ENCODE measurements around the gene CLINT1.
"Not testable (repeated sequence)": the region's sequence is repeated elsewhere in the genome, so short reads cannot be mapped to it uniquely, and the experiment has no call there.

The CLINT1 gene

DNA sequence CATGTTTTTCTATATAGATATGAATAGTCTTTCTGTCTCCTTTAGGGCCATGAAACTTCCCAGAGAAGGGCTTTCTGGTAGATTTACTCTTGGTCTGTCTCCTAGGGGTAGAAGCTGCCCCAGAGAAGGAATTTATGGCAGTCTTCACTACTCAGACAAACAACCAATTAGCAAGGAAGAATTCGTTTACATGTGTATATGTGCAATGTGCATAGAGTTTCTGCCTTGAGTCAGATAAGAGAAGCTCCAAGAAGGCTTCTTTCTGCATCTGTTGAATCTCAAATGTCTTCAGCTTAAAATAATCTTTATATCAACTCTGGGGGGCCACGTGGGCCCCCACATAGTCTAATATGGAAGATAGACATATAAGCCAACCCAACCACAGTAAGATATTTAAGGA lies 7.6 kb upstream of the CLINT1 start:
- no peak for DNase-seq

DNA sequence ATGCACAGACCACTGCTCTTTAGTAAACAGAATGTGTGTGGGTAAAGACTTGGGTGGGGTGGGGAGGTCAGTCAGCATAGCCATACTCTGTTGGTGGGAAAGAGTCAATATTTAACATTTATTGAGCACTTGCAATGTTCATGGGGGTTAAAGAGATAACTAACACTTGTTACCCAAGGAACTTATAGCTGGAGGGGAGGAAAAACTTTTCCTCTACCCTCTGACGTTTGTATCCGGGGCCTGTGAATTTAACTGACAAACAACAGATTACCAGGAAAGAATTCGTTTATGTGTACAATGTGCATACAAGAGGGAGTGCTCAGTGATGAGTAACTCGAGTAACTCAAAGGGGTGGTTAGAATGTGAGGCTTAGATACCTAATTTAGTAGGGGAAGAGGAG lies 6.8 kb upstream of the CLINT1 start:
- no peak for DNase-seq

DNA sequence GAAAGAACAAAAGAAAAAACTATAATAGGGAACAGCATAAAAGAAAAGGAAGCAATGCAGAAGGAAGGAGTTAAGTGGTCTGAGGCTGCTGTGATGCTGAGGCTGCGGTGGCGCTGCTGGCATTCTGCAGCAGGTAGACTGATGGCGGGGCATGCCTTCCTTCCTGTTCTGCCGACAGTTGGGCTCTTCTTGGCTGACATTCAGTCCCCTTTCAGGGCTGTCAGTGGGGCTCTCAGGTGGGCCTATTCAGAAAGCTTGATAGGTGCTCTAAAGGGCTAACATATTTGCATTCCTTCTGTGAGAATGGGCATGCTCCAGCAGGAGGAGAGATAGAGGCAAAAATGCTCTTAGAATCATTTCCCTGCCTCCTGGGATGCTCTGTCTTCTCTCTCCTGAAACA lies 5.1 kb upstream of the CLINT1 start:
- no peak for DNase-seq

DNA sequence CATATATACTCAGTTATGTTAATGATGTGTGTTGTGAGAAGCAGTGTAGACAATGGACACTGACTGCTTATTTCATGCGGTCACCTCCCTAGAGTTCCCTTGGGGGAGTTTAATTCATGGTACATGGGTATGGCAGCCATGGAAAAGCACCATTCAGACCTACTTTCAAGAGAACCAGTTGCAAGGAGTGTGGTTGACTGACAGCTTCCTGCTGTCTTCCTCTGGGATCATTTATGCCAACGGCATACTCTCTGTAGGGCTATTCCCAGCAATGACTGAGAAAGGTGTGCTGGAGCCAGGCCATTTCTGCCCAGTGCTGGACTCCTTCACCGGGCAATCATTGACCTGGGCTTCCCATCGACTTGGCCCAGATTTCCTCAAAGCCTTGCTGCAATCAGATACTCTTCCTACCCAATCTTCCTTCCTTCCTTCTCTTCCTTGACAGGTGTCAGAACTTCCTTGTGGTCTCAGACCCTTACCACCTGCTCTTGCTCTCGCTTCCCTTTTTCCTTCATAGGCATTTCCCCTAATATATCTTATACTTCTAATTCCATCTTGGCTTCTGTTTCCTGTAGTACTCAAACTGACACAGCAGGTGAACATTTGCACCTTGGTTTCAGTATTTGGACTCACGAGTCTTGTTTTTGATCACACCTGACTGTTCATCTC lies 3.4 kb upstream of the CLINT1 start:
- DNase-seq = no peak

DNA sequence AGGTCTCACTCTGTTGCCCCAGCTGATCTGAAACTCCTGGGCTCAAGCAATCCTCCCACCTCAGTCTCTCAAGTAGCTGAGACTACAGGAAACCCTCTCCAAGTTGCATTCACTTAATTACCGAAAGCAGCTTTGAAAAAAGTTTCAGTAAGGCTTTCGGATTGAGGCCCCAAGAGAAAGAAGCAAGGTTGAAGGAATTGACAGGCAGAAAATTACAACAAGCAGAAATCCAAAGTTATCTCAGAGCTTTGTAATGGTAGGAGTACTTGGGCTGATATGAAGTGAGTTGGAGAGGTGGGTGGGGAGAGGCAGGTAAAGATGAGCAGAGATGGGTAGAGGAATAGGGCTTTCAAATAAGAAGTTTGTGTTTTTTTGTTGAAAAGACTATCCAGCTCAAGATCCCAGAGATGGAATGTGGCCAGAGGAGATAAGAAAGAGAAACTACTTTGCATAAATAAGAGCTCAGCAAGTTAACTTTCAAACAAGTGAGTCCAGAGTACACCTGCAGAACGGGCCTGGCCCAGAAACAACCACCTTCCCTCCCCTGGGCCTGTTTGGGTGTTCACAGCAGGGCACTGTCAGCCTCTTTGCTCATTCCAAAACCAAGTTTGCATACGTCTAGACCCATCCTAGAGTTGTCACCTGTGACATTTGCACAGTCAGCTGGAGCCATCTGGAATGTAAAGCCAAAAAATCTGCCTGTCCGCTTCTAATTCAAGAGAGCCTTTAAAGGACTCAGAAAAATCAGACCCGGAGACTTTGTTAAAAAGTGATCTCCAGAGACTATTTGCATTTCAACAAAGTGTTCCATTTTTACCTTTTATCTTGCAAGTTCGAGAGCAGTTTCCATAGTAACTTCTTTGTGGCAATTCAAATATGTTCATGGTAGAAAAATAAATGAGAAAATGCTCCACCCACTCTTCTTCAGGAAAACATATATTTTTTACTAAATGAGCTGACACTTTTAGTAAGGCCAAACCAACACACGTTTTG lies 2.2 kb upstream of the CLINT1 start:
- DNase-seq = peak; percentile 21

DNA sequence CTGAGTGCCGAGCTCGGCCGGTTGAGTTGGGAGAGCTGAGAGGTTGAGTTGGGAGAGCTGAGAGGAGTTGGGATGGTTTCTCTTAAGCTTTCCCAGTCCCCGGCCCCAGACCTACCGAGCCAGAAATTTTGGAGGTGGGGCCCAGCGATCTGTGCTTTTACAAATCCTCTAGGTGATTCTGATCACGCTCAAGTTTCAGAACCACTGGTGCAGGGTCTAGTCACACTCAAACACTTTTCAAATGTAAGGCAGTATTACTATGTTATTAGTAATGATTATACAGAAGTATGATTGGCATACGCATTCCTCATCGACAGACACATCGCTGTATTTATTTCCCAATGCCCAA lies 256 bp upstream of the CLINT1 start:
- no peak for DNase-seq

DNA sequence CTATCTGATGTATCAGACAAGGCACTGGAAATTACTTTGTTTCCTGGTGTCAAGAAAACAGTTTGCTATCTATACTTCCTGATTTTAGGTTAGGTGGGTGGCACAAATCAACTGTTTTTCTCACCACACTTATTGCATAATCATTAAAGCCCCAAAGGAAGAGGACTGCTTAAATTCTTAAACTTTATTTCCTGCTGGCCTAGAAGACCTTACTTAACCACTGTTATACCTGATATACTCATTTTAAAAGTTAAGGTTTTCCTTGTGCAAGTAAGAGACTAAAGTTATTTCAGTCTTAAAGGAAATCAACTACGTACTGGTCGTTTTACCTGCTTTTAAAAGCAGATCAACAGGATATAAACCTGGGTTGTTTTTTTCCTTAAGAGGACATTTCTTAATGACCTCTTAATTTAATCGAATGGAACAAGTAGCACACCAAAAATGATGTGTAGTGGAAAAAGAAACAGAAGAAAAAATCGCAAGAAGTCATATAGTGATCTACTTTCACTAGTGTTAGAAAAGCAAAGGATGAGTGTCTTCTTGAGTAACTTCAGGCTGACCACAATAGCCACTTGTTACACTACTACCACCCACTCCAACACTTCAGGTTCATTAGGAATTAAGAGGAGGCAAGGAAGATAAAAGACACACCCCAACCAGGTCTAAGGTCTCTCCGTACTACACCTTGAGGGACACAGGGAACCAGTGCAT lies 974 bp downstream of the CLINT1 start:
- no peak for DNase-seq

DNA sequence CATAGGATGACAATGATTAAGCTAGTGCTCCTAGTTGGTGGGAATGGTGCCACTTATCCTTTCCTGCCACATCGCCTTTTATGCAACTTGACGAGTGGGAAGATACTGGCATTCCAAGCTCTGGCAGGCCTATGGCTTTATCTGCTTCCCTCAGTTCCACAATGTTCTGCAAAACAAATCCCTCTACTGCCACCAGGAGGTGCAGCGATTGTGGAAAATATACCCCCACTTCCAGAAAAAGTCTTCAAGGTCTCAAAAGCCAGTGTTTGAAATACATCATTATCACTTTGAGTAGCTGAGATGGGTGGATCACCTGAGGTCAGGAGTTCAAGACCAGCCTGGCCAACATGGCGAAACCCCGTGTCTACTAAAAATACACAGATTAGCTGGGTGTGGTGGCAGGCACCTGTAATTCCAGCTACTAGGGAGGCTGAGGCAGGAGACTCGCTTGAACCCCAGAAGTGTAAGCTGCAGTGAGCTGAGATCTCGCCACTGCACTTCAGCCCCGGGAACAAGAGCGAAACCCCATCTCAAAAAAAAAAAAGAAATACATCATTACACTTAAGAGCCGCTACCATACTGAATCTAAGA lies 3.4 kb downstream of the CLINT1 start:
- DNase-seq = peak; percentile 29

DNA sequence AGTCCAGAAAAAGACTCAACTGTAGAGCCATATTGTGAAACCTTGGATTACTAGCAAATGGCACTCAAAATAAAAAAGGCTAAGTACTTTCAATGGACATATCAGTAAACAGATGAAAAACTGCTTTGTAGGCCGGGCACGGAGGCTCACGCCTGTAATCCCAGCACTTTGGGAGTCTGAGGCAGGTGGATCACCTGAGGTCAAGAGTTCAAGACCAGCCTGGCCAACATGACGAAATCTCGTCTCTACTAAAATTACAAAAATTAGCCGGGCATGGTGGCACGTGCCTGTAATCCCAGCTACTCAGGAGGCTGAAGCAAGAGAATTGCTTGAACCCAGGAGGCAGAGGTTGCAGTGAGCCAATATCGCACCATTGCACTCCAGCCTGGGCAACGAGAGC lies 5.6 kb downstream of the CLINT1 start:
- not testable (repeated sequence) for DNase-seq

DNA sequence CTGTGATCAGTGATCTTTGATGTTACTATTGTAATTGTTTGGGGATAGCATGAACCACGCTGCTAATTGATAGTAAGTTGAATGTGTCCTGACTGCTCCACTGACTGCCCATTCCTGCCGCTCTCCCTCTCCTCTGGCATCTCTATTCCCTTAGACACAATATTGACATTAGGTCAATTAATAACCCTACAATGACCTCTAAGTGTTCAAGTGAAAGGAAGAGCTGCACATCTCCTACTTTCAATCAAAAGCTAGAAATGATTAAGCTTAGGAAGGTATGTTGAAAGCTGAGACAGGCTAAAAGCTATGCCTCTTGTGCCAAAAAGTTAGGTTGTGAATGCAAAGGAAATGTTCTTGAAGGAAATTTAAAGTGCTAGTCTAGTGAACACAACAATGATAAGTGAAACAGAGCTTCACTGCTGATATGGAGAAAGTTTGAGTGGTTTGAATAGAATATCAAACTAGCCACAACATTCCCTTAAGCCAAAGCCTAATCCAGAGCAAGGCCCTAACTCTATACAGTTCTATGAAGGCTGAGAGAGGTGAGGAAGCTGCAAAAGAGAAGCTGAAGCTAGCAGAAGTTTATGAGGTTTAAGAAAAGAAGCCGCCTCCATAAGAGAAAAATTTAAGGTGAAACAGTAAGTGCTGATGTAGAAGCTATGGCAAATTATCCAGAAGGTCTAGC lies 12.9 kb downstream of the CLINT1 start:
- no peak for DNase-seq

DNA sequence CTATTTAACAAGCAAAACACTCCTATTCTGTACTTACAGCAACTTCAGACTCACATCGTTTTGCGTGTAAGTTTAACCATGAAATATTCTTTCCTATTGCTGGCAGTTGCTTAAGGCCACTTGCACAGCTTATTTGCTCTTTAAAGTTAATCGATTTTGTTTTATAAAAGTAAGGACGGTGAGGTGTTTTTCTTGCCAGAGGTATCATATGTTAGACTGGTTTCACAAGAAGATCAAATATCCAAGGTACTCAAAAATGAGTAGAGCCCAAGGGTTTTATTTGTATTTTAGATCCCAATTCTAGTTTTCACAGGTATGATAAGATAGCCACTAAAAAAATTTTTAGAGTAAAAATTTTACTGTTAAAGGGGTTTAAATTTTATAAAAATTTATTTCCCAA lies 16.2 kb downstream of the CLINT1 start:
- DNase-seq = no peak

DNA sequence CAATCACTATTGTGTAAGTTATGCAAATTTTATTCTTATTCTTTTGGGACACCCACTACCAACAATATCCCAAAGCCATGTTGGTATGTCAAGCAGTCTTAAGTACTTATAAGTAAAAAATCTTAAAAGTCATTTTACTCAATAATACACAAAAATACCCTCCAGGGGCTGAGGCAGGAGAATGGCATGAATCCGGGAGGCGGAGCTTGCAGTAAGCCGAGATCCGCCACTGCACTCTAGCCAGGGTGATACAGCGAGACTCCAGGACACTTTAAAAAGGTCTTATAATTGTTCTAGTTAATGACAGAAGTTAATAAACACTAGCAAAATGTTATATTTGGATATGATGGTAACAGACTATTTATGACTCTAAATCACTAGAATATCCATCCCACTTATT lies 16.8 kb downstream of the CLINT1 start:
- no peak for DNase-seq

DNA sequence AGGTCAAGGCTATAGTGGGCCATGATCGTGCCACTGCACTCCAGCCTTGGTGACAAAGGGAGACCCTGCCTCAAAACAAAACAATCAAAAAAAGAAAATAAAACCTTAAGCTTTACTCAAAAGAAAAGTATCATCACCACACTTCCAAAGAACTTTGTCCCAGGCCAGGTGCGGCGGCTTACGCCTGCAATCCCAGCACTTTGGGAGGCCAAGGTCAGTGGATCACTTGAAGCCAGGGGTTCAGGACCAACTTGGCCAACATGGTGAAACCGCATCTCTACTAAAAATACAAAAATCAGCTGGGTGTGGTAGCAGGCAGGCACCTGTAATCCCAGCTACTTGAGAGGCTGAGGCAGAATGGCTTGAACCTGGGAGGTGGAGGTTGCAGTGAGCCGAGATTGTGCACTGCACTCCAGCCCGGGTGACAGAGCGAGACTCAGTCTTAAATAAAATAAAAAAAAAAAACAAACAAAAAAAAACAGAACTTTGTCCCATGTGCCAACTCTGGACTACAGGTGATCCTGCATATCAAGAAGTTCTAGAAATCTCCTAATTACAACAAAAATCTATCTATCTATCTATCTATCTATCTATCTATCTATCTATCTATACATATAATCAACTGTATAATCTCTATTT lies 19.7 kb downstream of the CLINT1 start:
- DNase-seq = no peak

DNA sequence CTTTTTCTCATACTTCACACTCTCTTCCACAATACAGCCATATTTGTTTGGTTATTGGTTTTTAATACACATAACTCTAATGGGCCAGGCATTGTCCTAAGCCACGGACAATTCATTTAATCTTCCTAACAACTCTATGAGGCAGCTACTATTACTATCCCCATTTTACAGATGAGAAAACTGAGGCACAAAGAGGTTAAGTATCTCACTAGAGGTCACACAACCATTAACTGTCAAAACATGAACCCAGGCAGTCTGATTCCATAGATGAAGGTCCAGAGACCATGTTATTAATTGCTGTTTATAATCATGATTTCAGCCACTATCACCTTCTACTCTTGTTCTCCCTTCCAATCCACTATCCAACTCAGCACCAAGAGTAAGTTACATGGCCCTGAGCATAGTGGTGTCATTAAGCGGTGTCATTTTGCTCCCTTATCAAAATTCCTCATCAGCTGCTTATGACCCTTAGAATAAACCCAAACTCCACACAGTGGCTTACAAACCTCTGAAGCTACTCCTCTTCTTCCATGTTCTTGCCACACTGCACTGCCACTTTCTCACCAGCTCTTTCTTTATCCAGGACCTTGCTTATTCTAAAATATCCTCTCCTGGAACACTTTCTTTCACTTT lies 22.7 kb downstream of the CLINT1 start:
- no peak for DNase-seq

DNA sequence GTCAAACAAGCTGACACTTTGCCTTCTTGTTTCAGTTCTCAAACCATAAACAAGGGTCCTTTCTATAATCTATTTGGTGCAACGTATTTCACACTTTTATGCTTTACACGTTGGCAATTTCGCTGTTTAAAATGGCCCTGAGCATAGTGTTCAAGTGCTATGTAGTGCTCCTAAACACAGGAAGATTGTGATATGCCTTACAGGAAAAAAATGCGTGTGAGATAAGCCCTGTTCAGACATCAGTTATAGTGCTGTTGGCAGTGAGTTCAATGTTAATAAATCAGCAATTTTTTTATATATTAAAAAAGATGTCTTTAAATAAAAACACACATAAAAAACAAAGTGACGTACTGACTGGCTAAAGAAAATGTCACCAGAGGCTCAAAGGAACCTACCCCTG lies 23.9 kb downstream of the CLINT1 start:
- no peak for DNase-seq

DNA sequence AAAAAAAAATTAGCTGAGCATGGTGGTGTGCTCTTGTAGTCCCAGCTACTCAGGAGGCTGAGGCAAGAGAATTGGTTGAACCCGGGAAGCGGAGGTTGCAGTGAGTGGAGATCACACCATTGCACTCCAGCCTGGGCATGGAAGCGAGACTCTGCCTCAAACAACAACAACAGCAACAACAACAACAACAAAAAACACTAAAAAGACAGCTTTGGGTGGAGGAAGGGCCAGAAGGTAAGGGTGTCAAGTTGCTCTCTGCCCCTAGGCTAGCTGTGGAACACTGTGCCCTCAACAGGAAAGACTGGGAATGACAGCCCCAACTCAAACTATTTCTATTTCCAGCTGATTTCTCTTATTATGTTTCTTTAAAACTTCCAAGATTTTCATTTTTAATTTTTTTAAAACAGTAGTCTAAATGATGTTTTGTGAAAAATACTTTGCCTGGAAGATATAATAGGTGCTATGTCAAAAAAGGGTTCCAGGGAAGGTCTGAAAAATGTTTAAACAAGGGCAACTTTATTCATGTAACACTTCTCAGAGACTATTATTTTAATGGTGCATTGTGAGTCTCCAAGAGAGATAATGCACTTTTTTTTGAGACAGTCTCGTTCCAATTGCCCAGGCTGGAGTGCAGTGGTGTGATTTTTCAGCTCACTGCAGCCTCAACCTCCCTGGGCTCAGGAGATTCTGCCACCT lies 29.9 kb downstream of the CLINT1 start:
- DNase-seq = no peak

DNA sequence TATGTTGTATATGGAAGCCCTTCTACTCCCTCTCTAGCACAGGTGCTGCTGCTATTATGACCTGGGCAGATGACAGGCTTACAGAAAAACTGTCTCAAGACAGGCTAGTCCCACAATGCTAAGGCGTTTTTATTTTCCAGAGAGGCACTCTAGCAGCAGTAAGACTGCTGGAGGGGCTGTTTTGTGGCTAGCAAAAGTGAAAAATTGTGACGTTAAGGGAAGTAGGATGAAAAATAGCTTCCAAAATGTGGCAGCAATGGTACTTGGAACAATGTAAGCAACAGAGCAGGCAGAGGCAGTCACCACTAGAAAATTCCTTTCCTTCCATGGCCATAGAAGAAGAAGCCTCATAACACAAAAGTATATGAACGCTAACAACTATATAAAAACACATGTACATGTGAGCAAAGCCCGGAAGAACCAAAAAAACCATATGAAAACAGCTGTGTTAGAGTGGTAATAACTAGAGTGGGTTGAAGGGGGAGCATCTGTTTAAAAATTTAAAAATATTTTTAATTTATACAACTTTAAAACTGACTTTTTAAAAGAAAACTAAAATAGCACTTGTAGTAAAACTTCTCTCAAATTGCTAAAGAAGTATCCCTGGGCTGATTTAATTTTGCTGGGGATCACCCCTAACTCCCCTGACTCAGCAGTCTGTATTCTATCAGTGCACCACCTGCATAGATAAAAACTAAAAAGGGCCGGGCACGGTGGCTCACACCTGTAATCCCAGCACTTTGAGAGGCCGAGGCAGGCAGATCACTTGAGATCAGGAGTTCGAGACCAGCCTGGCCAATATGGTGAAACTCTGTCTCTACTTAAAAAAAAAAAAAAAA lies 30.6 kb downstream of the CLINT1 start:
- DNase-seq = no peak

DNA sequence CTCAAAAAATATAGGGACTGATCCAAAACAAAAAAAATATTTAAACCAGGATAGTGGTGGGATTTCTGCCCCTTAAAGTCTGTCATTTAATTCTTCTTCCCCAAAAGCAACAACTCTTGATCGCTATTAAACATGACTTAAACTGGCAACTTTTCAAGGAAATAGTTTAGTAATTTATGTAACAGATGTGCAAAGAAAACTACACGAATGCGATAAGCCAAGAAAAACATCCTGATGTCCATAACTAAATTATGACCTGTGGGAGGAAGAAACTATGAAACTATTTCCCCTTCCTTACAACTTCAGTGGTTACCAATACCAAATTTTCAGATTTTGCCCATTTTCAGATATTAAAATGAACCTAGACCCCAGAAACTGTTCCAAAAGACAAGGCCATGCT lies 31.5 kb downstream of the CLINT1 start:
- DNase-seq = peak; percentile 10

DNA sequence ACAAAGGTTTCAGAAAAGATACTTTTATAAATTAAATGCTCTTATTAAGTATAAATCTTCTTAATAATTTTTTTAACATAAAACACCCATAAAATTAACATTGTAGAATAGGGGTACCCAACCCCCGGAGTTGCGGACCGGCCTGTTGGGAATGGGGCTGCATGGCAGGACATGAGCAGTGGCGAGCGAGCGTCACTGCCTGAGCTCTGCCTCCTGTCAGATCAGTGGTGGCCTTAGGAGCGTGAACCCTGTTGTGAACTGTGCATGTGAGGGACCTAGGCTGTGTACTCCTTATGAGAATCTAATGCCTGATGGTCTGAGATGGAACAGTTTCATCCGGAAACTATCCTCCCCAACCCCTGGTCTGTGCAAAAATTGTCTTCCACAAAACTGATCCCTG lies 35.3 kb downstream of the CLINT1 start:
- DNase-seq = no peak

All from right kidney (tissue), 1 donor.